ENCODE measurements around the gene RSBN1.
A peak's percentile ranks its signal among the peaks of the same experiment; 100 is the strongest.
"Not testable (repeated sequence)": the region's sequence is repeated elsewhere in the genome, so short reads cannot be mapped to it uniquely, and the experiment has no call there.

RSBN1 gene

DNA sequence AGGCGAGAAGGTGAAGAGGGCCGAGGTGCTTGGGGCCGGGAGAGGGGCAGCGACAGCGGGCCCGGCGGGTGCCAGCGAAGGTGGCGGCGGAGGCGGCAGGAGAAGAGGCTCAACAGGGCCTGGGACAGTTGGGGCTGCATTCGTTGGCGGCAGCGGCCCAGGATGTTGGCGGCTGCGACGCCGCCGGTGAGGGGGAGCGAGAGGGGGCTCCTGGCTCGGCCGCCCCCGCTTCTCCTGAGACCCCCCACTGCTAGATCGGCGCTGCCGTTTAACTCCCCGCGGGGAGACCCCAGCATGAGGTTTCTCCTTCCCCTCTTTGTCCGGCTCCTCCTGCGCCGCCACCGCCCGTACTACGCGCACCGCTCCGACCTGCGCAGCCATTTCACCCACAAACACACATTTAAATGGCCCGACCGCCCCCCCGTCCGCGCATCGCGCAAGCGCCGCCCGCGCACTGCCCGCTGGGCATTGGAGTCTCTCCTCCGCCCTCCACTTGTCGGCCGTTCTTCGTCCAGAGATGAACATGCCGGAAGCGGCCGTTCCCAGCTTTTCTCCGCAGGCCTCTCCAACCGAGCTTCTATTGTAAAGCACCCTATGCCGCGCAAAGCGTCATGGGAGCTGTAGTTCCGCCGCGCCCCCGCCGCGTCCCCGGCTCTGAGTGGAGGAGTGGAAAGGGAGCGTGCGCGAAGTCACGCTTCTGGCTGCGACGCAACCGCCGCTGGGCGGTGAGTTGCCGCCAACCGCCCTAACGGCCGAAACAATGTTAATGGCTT, at the start of gene RSBN1:
Gene RSBN1, minus strand, starts transcription at position 589 of the 773 bp plus-strand sequence. Its CDS starts 64 bp downstream, at position 525.
- DNase-seq: peak; percentile 94 to 97

GRCh38 chr1:113861641-113862040, 49.4 kb upstream of the RSBN1 start:
- DNase-seq: no peak

- DNase-seq: no peak
Observed at GRCh38 chr1:113860891-113861290, 48.6 kb upstream of the RSBN1 start.

- DNase-seq: no peak
Observed at GRCh38 chr1:113859478-113860175, 47.4 kb upstream of the RSBN1 start.

DNA sequence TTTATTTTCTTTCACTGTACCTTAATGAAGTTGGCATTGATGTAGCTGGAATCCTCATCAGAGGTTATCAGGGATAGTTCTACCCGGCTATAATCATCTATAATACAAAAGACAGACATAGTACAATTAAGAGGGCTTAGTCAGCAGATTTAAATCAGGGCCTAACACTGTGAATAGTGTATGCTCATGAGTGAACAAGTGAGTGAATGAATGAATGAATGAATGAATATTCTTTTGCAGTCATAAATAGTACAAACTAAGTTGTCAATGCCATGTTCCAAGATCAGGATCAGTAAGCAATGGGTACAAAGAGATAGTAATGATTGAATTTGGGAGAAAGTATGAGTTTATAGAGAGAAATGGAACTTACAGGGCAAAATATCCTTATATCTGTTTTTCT, 46.7 kb upstream of the RSBN1 start:
- DNase-seq: no peak

DNA sequence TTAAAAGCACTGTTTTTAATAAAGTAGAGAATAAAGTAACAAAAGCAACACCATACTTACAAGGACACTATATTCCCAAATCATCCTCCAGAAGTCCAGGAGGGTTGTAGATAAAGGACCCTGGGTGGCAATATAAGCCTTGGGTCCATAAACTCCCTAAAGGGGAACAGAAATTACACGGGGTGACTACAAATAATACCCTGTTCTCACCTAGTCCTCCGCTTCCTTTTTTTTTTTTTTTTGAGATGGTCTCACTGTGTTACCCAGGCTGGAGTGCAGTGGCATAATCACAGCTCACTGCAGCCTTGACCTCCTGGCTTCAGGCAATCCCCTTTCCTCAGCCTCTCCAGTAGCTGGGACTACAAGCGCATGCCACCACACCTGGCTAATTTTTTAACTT, 46.1 kb upstream of the RSBN1 start:
- no peak for DNase-seq

DNA sequence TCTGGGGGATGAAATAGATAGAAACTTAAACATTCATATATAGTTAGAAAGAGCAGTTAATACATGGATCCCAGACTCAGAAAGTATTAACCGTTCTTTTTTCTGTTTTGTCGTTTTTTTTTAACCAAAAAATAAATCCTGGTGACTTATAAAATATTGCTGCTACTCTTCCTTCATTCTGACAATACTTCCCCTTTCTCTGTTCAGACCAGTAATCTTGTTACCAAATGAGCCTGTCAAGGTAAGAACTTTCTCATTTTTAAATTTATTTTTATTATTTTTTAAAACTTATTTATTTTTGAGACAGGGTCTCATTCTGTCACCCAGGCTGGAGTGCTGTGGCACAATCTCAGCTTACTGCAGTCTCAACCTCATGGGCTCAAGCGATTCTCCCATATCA, 45.5 kb upstream of the RSBN1 start:
- no peak for DNase-seq

DNA sequence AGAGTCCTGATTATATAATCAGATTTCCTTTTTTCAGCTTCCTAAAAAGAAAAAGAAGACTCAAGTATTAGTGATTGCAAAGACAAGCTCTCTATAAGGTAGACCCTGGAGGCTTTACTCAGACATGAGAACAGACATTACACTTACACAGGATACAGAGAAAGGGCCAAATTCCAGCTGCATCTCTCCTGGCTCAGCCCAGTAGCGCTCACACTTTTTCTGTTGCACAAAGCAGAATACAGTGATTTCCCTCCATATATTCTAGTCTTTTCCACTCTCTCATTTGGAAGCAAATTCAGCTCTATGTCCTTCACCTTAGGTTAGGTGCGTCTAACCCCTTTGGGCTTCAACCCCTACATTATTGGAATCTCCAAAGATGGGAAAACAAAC, 44.1 kb upstream of the RSBN1 start:
- DNase-seq: no peak

DNA sequence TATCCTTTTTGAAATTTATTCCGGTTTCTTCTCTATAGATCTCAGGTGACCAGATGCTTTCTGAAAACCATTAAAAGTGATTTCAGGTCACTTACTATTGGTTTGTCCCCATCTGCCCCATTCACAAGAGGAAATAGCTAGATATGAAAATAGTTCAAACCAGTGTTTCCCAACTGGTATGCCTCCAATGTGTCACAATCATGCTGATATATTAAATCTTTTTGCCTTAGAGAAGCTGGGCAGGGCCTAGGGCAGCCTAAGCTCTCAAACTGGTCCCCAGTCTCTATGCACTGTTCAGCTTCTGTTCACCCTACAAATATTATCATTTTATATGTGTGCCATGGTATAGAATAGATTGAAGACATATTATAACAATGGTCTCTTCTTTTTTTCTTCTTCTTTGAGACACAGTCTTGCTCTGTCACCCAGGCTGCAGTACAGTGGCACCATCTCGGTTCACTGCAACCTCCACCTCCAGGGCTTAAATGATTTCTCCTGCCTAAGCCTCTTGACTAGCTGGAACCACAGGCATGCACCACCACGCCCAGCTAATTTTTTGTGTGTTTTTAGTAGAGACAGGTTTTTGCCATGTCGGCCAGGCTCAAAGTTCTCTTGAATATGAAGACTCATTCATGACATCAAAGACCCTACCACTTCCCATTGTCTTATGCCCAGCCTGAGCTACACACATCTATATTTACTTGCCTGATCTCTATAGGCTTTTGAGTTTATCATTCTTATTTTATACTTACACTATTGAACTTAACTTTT, 43.5 kb upstream of the RSBN1 start:
- no peak for DNase-seq

DNA sequence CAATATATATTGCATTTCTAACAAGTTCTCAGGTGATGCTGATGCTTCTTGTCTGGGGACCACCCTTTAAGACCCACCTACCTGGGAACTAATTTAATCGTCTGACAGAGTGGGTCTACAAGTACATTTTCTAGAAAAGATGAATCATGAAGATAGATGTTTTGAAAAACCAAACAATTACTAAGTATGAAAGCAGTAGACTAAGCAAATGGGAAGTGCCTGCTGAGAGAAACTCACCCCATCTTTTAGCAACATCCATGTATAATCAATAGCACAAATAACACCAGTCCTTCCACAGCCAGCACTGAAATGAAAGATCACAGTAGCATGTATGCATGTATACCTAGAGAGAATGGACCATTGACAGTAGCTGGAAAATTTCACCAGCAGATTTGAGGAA, 42.0 kb upstream of the RSBN1 start:
- no peak for DNase-seq

DNA sequence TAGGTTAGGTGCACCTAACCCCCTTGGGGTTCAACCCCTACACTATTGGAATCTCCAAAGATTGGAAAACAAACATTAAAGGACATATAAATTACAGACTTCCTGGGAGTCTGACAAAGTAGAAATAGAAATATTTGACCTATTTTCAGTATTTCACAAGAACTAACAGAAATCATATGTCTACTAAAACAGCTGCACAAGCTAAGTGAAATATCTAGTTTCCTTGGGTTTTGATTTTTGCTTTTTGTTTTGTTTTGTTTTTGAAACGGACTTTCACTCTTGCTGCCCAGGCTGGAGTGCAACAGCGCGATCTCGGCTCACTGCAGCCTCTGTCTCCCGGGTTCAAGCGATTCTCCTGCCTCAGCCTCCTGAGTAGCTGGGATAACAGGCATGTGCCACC, 40.4 kb upstream of the RSBN1 start:
- DNase-seq: not testable (repeated sequence)

DNA sequence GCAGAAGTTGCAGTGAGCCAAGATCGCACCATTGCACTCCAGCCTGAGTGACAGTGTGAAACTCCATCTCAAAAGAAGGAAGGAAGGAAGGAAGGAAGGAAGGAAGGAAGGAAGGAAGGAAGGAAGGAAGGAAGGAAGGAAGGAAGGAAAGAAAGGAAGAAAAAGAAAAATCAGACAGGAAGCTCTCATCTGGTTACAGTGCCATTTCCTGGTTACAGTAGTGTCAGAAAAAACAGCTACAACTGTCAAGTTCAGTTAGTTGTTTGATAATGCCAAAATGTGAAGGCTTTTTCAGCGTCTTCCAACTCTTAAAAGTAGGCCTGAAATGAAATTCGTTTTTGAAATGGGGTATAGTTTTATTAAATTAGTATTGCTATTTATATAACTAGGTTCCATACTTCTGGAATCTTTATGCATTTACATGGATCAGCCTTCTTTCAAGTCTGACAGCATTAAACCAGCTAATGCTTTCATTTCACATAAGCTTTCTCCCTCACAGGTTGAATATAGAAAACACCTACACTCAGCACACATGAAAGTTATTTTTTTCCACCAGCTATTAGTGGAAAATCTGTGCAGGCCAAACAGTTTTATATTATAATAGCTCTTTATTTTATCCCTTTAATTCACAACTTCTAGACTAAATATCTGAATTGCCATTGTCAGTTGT, 38.0 kb upstream of the RSBN1 start:
- no peak for DNase-seq

GRCh38 chr1:113849072-113849471, 36.8 kb upstream of the RSBN1 start:
- DNase-seq: no peak

- DNase-seq: no peak
Observed at GRCh38 chr1:113846391-113847035, 34.2 kb upstream of the RSBN1 start.

DNA sequence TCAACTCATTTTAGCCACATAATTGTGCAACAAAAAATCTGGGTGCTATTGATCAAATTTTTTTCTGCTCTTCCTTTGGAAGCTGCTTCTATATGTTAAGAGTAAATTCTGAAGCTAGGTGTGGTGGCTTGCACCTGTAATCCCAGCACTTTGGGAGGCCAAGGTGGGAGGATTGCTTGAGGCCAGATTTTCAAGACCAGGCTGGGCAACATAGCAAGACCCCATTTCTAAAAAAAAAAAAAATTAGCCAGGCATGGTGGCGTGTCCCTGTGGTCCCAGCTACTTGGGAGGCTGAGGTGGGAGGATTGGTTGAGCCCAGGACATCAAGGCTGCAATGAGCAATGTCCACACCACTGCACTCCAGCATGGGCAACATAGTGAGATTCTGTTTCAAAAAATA, 24.3 kb upstream of the RSBN1 start:
- no peak for DNase-seq

GRCh38 chr1:113835686-113836290, 23.5 kb upstream of the RSBN1 start:
- no peak for DNase-seq

DNA sequence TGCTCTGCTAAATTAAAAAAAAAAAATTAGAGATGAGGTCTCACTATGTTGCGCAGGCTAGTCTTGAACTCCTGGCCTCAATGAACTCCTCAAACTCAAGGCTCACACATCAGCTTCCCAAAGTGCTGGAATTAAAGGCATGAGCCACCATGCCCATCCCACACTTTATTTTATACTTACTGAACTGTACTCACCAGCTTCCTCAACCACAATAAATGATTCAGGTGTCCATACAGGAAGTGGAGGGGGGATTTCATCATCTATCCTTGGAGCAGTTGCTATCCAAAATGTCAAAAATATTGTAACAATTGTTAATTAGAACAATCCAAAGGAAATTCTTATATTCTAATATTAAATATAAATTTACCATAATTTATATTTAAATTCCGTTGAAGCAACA, 22.4 kb upstream of the RSBN1 start:
- DNase-seq: no peak

- DNase-seq: no peak
Observed at GRCh38 chr1:113830039-113830438, 17.8 kb upstream of the RSBN1 start.

DNA sequence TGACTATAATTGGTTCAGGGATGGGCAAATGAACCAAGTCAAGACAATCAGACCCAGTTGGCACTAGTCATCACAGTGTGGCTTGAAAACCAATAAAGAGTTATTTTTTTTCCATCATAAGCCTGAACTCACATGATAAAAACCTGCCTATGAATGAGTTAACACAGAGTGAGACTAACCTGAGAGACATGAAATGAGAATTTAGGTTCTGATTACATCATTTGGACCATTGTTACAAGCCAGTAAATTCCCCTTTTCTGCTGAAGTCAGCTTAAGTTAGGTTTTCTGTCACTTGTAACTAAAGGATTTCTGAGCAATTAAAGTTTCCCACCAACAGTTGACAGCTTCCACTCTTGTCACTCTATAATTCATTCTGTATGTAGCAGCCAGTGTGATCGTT, 9.6 kb upstream of the RSBN1 start:
- DNase-seq: no peak

DNA sequence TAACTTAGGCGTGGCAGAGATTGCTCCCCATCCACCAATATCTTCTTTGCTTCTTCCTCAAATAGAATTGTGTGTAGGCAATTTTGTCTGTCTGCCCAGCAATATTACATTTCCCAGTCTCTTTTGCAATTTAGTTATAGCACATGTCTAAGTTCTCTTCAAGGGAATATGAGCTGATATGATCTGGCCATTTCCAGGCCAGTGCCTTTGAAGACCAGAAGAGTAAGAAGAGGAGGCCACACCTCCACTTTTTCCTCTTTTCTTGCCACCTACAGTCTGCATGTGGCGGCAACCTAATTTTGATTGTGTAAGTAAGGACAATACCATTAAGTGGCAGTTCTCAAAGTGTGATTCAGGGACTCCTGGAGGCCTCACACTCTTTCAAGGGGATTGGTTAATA, 6.3 kb upstream of the RSBN1 start:
- DNase-seq: no peak

GRCh38 chr1:113813218-113813617, 942 bp upstream of the RSBN1 start:
- no peak for DNase-seq

DNA sequence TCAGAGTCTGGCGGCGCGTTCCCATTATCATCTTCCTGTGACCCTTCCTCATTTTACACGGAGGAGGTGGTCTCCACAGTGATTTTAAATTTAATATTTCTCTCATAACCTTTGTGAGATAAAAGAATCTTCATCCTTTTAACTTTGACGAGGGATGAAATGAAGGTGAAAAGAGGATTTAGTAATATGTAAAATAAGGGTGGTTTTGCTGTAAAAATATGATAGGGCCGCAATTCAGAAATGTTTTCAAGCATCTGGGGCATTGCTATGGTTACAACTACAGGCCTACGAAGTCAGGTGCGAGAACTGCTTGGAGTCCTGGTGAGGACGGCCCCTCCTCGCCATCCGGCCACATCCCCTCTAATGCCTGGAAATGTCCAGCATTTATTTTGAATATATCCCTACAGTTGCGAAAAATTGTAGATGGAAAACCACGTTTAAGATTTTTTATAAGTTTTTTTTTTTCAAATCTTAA, 422 bp upstream of the RSBN1 start:
- DNase-seq: no peak
